Astrocyte (in vitro differentiated cells and primary cell): ENCODE results near the gene SYTL2. TPM values are rescaled to one million over a fixed set of nuclear protein-coding genes. Genes with fewer than 3 reads are reported as not detected.

Experiments used
- DNase-seq: peaks from one replicate; pipeline ENCODE4 v3.0.0-alpha.2; 2010; ENCODE audit warnings: low read depth
- FAIRE-seq: peaks from 2 replicates; lab custom pipeline; 2011; peaks lifted over from hg19 to GRCh38; lab: Jason Lieb, UNC
- H2AFZ ChIP-seq: 2 replicates; pipeline ENCODE4 v1.6.0; 2012; ENCODE audit warnings: low read depth, low read length, inconsistent platforms
- H3K27ac ChIP-seq: 2 replicates; pipeline ENCODE4 v1.5.1; 2011; ENCODE audit warnings: low read depth, low read length, inconsistent platforms
- H3K27me3 ChIP-seq: 2 replicates; pipeline ENCODE4 v1.6.0; 2011; ENCODE audit warnings: low read length, inconsistent platforms; ENCODE audit not compliant: insufficient read depth
- H3K36me3 ChIP-seq: 2 replicates; pipeline ENCODE4 v1.5.1; 2011; ENCODE audit warnings: low read length, inconsistent platforms; ENCODE audit not compliant: insufficient read depth
- H3K4me1 ChIP-seq: 2 replicates; pipeline ENCODE4 v1.5.1; 2011; ENCODE audit warnings: low read length, inconsistent platforms; ENCODE audit not compliant: insufficient read depth
- H3K4me2 ChIP-seq: 2 replicates; pipeline ENCODE4 v1.6.0; 2012; ENCODE audit warnings: low read length, inconsistent platforms
- H3K4me3 ChIP-seq: 2 replicates; pipeline ENCODE4 v1.5.1; 2011; ENCODE audit warnings: low read depth, mild to moderate bottlenecking, low read length, inconsistent platforms; ENCODE audit not compliant: insufficient read depth
- H3K79me2 ChIP-seq: 2 replicates; pipeline ENCODE4 v1.6.0; 2012; ENCODE audit warnings: mild to moderate bottlenecking, low read length, inconsistent platforms; ENCODE audit not compliant: insufficient read depth
- H3K9ac ChIP-seq: 2 replicates; pipeline ENCODE4 v1.6.0; 2012; ENCODE audit warnings: mild to moderate bottlenecking, low read length, inconsistent platforms
- H3K9me3 ChIP-seq: 2 replicates; pipeline ENCODE4 v1.5.1; 2012; ENCODE audit warnings: low read depth, mild to moderate bottlenecking, low read length, inconsistent platforms; ENCODE audit not compliant: insufficient read depth
- H4K20me1 ChIP-seq: 2 replicates; pipeline ENCODE4 v1.6.0; 2012; ENCODE audit warnings: low read length, inconsistent platforms; ENCODE audit not compliant: insufficient read depth
- H3K27ac Mint-ChIP-seq: one replicate; pipeline ENCODE4 v1.8.0; 2021; ENCODE audit warnings: mild to moderate bottlenecking, mixed read lengths; ENCODE audit not compliant: unreplicated experiment
- H3K27me3 Mint-ChIP-seq: one replicate; pipeline ENCODE4 v1.8.0; 2021; ENCODE audit warnings: low read depth, mixed read lengths; ENCODE audit not compliant: unreplicated experiment
- H3K36me3 Mint-ChIP-seq: one replicate; pipeline ENCODE4 v1.8.0; 2021; ENCODE audit warnings: low read depth, mixed read lengths; ENCODE audit not compliant: unreplicated experiment
- H3K4me1 Mint-ChIP-seq: one replicate; pipeline ENCODE4 v1.8.0; 2021; ENCODE audit warnings: low read depth, mixed read lengths; ENCODE audit not compliant: unreplicated experiment
- H3K4me3 Mint-ChIP-seq: one replicate; pipeline ENCODE4 v1.8.0; 2021; ENCODE audit warnings: mild to moderate bottlenecking, moderate library complexity, mixed read lengths; ENCODE audit not compliant: unreplicated experiment
- H3K9me3 Mint-ChIP-seq: one replicate; pipeline ENCODE4 v1.8.0; 2021; ENCODE audit warnings: mild to moderate bottlenecking, mixed read lengths; ENCODE audit not compliant: unreplicated experiment
- CTCF ChIP-seq: IDR thresholded peaks from 2 replicates; pipeline ENCODE4 v1.5.1; 2011; ENCODE audit warnings: low read depth, mild to moderate bottlenecking, inconsistent platforms, low read length, moderate library complexity; ENCODE audit not compliant: insufficient read depth
- EZH2 ChIP-seq: IDR thresholded peaks from 2 replicates; pipeline ENCODE4 v1.6.1; 2012; ENCODE audit warnings: mild to moderate bottlenecking, low read length, inconsistent platforms; ENCODE audit not compliant: insufficient read depth
- total RNA-seq: library from RNA; stranded (reverse); gene quantifications from 2 replicates; pipeline ENCODE4 v1.2.1, GENCODE V29; 2021

SYTL2 gene
- total RNA-seq, 1 donor from 2014 or later, result 36.9 TPM

GRCh38 chr11:85769771-85770170 lies 41.2 kb downstream of the SYTL2 start:
- Histone ChIP-seq H3K27ac (no peak overlapping the region), H3K4me1 (peaks cover 14% of the 10 kb centered on the region), H3K27me3 (no peaks in the 10 kb centered on the region), H3K9ac (no peak overlapping the region), H3K79me2 (no peaks in the 10 kb centered on the region), H3K36me3 (no peaks in the 10 kb centered on the region), H3K9me3 (no peaks in the 10 kb centered on the region), H3K4me3 (no peak overlapping the region), H2AFZ (no peak overlapping the region), H4K20me1 (no peaks in the 10 kb centered on the region), H3K4me2 (no peak overlapping the region)
- peaks cover 14% of the 10 kb centered on the region for H3K9me3 Mint-ChIP-seq
- peaks cover 21% of the 10 kb centered on the region for H3K4me1 Mint-ChIP-seq
- no peak overlapping the region for H3K4me3 Mint-ChIP-seq
- no peak for DNase-seq
- H3K36me3 Mint-ChIP-seq, result peaks cover 12% of the 10 kb centered on the region
- H3K27me3 Mint-ChIP-seq, result no peaks in the 10 kb centered on the region
- H3K27ac Mint-ChIP-seq, result no peak overlapping the region
- TF ChIP-seq EZH2 (no peak), CTCF (no peak)
- FAIRE-seq, result no peak

GRCh38 chr11:85768473-85769146 lies 42.3 kb downstream of the SYTL2 start:
- H3K36me3 ChIP-seq, result no peaks in the 10 kb centered on the region
- Mint-ChIP-seq H3K27me3 (no peaks in the 10 kb centered on the region), H3K27ac (no peak overlapping the region), H3K9me3 (peaks cover 11% of the 10 kb centered on the region), H3K36me3 (peaks cover 12% of the 10 kb centered on the region), H3K4me3 (no peak overlapping the region), H3K4me1 (peaks cover 23% of the 10 kb centered on the region)
- no peaks in the 10 kb centered on the region for H4K20me1 ChIP-seq
- no peak overlapping the region for H3K4me2 ChIP-seq
- H3K4me3 ChIP-seq, result no peak overlapping the region
- H3K4me1 ChIP-seq, result peaks cover 14% of the 10 kb centered on the region
- no peak overlapping the region for H3K9ac ChIP-seq
- no peaks in the 10 kb centered on the region for H3K27me3 ChIP-seq
- H3K27ac ChIP-seq, result no peak overlapping the region
- H3K9me3 ChIP-seq, result no peaks in the 10 kb centered on the region
- TF ChIP-seq CTCF (no peak), EZH2 (no peak)
- no peaks in the 10 kb centered on the region for H3K79me2 ChIP-seq
- FAIRE-seq, result no peak
- DNase-seq, result no peak
- no peak overlapping the region for H2AFZ ChIP-seq

- no peaks in the 10 kb centered on the region for H3K79me2 ChIP-seq
- H3K4me3 ChIP-seq, result no peak overlapping the region
- H2AFZ ChIP-seq, result no peak overlapping the region
- no peak overlapping the region for H3K4me2 ChIP-seq
- H3K4me1 ChIP-seq, result peaks cover 3% of the 10 kb centered on the region
- DNase-seq (no peak), FAIRE-seq (peak; percentile 60)
- no peak for TF ChIP-seq EZH2
- no peak for TF ChIP-seq CTCF
- H3K36me3 Mint-ChIP-seq, result peaks cover 12% of the 10 kb centered on the region
- H3K9me3 ChIP-seq, result no peaks in the 10 kb centered on the region
- no peaks in the 10 kb centered on the region for H3K27me3 ChIP-seq
- no peaks in the 10 kb centered on the region for H3K27me3 Mint-ChIP-seq
- H3K27ac Mint-ChIP-seq, result no peak overlapping the region
- H3K27ac ChIP-seq, result no peak overlapping the region
- H4K20me1 ChIP-seq, result no peaks in the 10 kb centered on the region
- H3K36me3 ChIP-seq, result no peaks in the 10 kb centered on the region
- H3K9ac ChIP-seq, result no peak overlapping the region
- no peak overlapping the region for H3K4me3 Mint-ChIP-seq
- H3K4me1 Mint-ChIP-seq, result peaks cover 19% of the 10 kb centered on the region
- H3K9me3 Mint-ChIP-seq, result peaks cover 11% of the 10 kb centered on the region
Measured at GRCh38 chr11:85767246-85767945, 43.5 kb downstream of the SYTL2 start.
